Neural cell (in vitro differentiated cells): Measurements from ENCODE around the gene PRELP. TPM values are rescaled to one million over a fixed set of nuclear protein-coding genes. Genes with fewer than 3 reads are reported as not detected.

Experiments
- H2AFZ ChIP-seq: fragments of 200-600, 300-800 bp; sonication (generic), shearing (Covaris generic); 2 replicates; pipeline ENCODE4 v1.6.0; 2014; ENCODE audit warnings: low read depth, mild to moderate bottlenecking, antibody characterized with exemption, low read length, moderate library complexity
- H3F3A ChIP-seq: fragments of 200-600 bp; shearing (Covaris generic); 2 replicates; pipeline ENCODE4 v1.6.1; 2016; ENCODE audit warnings: mild to moderate bottlenecking, moderate library complexity, mixed read lengths, antibody characterized with exemption, low read length; ENCODE audit not compliant: insufficient read depth, poor library complexity, severe bottlenecking
- H3K27ac ChIP-seq: fragments of 200-600, 300-800 bp; sonication (generic), shearing (Covaris generic); 2 replicates; pipeline ENCODE4 v1.5.1; 2014; ENCODE audit warnings: mild to moderate bottlenecking, low read length, moderate library complexity
- H3K27me3 ChIP-seq: fragments of 300-800, 200-600 bp; sonication (generic), shearing (Covaris generic); 2 replicates; pipeline ENCODE4 v1.6.0; 2014; ENCODE audit warnings: mild to moderate bottlenecking, low read depth, low read length, moderate library complexity; ENCODE audit not compliant: insufficient read depth
- H3K36me3 ChIP-seq: fragments of 300-800, 200-600 bp; sonication (generic), shearing (Covaris generic); 2 replicates; pipeline ENCODE4 v1.5.1; 2014; ENCODE audit warnings: mild to moderate bottlenecking, antibody characterized with exemption, low read length, moderate library complexity; ENCODE audit not compliant: insufficient read depth
- H3K4me2 ChIP-seq: fragments of 300-800, 200-600 bp; sonication (generic), shearing (Covaris generic); 2 replicates; pipeline ENCODE4 v1.6.0; 2014; ENCODE audit warnings: mild to moderate bottlenecking, low read length
- H3K4me3 ChIP-seq: fragments of 300-800, 200-600 bp; sonication (generic), shearing (Covaris generic); 2 replicates; pipeline ENCODE4 v1.5.1; 2014; ENCODE audit warnings: mild to moderate bottlenecking, low read length, moderate library complexity
- H3K79me2 ChIP-seq: fragments of 200-600 bp; shearing (Covaris generic); replicated peaks from 2 replicates; pipeline ENCODE4 v1.6.0; 2014; ENCODE audit warnings: mild to moderate bottlenecking, low read length, moderate library complexity; ENCODE audit not compliant: insufficient read depth
- H3K9ac ChIP-seq: fragments of 300-800, 200-600 bp; sonication (generic), shearing (Covaris generic); 2 replicates; pipeline ENCODE4 v1.6.1; 2016; ENCODE audit warnings: mild to moderate bottlenecking, low read length, mixed read lengths
- H3K9me2 ChIP-seq: fragments of 200-600 bp; shearing (Covaris generic); 2 replicates; pipeline ENCODE4 v1.6.1; 2016; ENCODE audit warnings: mild to moderate bottlenecking, low read length, mixed read lengths; ENCODE audit not compliant: insufficient read depth
- H3K9me3 ChIP-seq: fragments of 200-600, 300-800 bp; sonication (generic), shearing (Covaris generic); 2 replicates; pipeline ENCODE4 v1.6.1; 2016; ENCODE audit warnings: mild to moderate bottlenecking, mixed run types, low read length, moderate library complexity, mixed read lengths
- H4K20me1 ChIP-seq: fragments of 200-600 bp; shearing (Covaris generic); 2 replicates; pipeline ENCODE4 v1.6.1; 2016; ENCODE audit warnings: mild to moderate bottlenecking, mixed run types; ENCODE audit not compliant: insufficient read depth
- EP300 ChIP-seq: fragments of 450-650 bp; conservative IDR thresholded peaks from 2 replicates; pipeline ENCODE4 v1.6.1; 2014; ENCODE audit warnings: antibody characterized with exemption, mild to moderate bottlenecking, moderate library complexity; ENCODE audit not compliant: poor library complexity, severe bottlenecking
- EZH2 ChIP-seq: fragments of 200-600, 300-800 bp; shearing (Covaris generic), sonication (generic); IDR thresholded peaks from 2 replicates; pipeline ENCODE4 v1.6.1; 2014; ENCODE audit warnings: antibody characterized with exemption, low read length, borderline replicate concordance, mild to moderate bottlenecking; ENCODE audit not compliant: insufficient read depth, poor library complexity, severe bottlenecking
- MXI1 ChIP-seq: fragments of 450-650 bp; conservative IDR thresholded peaks from 2 replicates; pipeline ENCODE4 v1.6.1; 2014; ENCODE audit warnings: antibody characterized with exemption, mild to moderate bottlenecking; ENCODE audit not compliant: poor library complexity, severe bottlenecking
- POLR2AphosphoS5 ChIP-seq: IDR thresholded peaks from 2 replicates; pipeline ENCODE4 v1.6.1; 2012
- RAD21 ChIP-seq: fragments of 450-650 bp; conservative IDR thresholded peaks from 2 replicates; pipeline ENCODE4 v1.6.1; 2014; ENCODE audit warnings: antibody characterized with exemption, mild to moderate bottlenecking, moderate library complexity
- SMC3 ChIP-seq: fragments of 450-650 bp; conservative IDR thresholded peaks from 2 replicates; pipeline ENCODE4 v1.6.1; 2014; ENCODE audit warnings: antibody characterized with exemption, mild to moderate bottlenecking, moderate library complexity; ENCODE audit not compliant: poor library complexity
- TAF1 ChIP-seq: IDR thresholded peaks from 2 replicates; pipeline ENCODE4 v1.6.1; 2012; ENCODE audit warnings: low read depth
- polyA plus RNA-seq: library from polyadenylated mRNA; depleted of rRNA; stranded (reverse); fragments of >200 nt; gene quantifications from 2 replicates; pipeline ENCODE4 v1.2.3, GENCODE V29; 2014
- TF ChIP-seq, protein P1 (sequence below): IDR thresholded peaks from 2 replicates; pipeline ENCODE4 v1.6.1; 2012; ENCODE audit warnings: borderline replicate concordance
- TF ChIP-seq, protein P2 (sequence below): fragments of 450-650 bp; IDR thresholded peaks from 2 replicates; pipeline ENCODE4 v1.5.1; 2014; ENCODE audit warnings: antibody characterized with exemption, mild to moderate bottlenecking, moderate library complexity; ENCODE audit not compliant: poor library complexity, severe bottlenecking

PRELP gene
- polyA plus RNA-seq, 1 donor from 2014 or later, result not detected

DNA sequence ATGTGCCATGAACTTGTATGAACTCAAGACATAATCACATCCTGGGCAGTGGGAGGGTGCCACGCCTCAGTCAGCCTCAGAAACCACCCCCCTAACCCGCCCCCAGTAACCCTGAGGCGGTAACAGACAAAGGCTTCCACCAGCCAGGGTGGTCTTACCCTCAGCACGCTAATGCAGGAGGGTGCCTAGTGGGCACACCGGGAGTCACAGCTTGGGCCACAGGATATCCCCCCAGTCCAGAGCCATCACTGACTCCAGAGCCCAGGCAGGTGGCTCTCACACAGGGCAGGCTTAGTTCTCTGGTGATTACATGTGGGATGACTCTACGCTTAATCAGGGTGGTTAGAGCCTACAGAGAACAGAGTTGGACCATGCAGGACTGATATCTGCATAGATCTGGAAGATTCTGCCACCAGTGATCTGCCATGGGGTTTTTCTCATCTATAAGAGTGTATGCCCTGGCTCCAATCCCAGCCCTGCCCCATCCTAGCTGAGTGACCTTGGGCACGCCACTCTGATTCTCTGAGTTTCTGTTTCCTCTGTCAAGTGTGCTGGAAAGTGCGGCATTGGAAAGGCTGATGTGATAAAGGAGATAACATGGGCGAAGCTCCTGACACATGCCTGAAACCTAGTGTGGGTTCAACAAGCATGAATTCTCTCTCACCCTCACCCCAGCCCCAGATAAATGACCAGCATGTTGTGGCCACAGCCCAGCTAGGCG, 45.6 kb downstream of the PRELP start:
- H3K79me2 ChIP-seq, result no peaks in the 10 kb centered on the region
- H2AFZ ChIP-seq, result no peak overlapping the region
- no peak overlapping the region for H3K4me2 ChIP-seq
- no peak overlapping the region for H3K27ac ChIP-seq
- no peaks in the 10 kb centered on the region for H3K9me3 ChIP-seq
- no peaks in the 10 kb centered on the region for H3K36me3 ChIP-seq
- no peaks in the 10 kb centered on the region for H3F3A ChIP-seq
- no peaks in the 10 kb centered on the region for H3K27me3 ChIP-seq
- H4K20me1 ChIP-seq, result no peaks in the 10 kb centered on the region
- no peak overlapping the region for H3K9ac ChIP-seq
- H3K4me3 ChIP-seq, result no peak overlapping the region
- no peak for TF ChIP-seq EP300
- no peak for TF ChIP-seq POLR2AphosphoS5
- no peak for TF ChIP-seq SMC3
- TF ChIP-seq, protein P1, sequence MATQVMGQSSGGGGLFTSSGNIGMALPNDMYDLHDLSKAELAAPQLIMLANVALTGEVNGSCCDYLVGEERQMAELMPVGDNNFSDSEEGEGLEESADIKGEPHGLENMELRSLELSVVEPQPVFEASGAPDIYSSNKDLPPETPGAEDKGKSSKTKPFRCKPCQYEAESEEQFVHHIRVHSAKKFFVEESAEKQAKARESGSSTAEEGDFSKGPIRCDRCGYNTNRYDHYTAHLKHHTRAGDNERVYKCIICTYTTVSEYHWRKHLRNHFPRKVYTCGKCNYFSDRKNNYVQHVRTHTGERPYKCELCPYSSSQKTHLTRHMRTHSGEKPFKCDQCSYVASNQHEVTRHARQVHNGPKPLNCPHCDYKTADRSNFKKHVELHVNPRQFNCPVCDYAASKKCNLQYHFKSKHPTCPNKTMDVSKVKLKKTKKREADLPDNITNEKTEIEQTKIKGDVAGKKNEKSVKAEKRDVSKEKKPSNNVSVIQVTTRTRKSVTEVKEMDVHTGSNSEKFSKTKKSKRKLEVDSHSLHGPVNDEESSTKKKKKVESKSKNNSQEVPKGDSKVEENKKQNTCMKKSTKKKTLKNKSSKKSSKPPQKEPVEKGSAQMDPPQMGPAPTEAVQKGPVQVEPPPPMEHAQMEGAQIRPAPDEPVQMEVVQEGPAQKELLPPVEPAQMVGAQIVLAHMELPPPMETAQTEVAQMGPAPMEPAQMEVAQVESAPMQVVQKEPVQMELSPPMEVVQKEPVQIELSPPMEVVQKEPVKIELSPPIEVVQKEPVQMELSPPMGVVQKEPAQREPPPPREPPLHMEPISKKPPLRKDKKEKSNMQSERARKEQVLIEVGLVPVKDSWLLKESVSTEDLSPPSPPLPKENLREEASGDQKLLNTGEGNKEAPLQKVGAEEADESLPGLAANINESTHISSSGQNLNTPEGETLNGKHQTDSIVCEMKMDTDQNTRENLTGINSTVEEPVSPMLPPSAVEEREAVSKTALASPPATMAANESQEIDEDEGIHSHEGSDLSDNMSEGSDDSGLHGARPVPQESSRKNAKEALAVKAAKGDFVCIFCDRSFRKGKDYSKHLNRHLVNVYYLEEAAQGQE, result no peak
- TF ChIP-seq RAD21, result no peak
- no peak for TF ChIP-seq TAF1
- TF ChIP-seq, protein P2, sequence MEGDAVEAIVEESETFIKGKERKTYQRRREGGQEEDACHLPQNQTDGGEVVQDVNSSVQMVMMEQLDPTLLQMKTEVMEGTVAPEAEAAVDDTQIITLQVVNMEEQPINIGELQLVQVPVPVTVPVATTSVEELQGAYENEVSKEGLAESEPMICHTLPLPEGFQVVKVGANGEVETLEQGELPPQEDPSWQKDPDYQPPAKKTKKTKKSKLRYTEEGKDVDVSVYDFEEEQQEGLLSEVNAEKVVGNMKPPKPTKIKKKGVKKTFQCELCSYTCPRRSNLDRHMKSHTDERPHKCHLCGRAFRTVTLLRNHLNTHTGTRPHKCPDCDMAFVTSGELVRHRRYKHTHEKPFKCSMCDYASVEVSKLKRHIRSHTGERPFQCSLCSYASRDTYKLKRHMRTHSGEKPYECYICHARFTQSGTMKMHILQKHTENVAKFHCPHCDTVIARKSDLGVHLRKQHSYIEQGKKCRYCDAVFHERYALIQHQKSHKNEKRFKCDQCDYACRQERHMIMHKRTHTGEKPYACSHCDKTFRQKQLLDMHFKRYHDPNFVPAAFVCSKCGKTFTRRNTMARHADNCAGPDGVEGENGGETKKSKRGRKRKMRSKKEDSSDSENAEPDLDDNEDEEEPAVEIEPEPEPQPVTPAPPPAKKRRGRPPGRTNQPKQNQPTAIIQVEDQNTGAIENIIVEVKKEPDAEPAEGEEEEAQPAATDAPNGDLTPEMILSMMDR, result no peak
- no peak for TF ChIP-seq EZH2
- no peak for TF ChIP-seq MXI1
- no peaks in the 10 kb centered on the region for H3K9me2 ChIP-seq

DNA sequence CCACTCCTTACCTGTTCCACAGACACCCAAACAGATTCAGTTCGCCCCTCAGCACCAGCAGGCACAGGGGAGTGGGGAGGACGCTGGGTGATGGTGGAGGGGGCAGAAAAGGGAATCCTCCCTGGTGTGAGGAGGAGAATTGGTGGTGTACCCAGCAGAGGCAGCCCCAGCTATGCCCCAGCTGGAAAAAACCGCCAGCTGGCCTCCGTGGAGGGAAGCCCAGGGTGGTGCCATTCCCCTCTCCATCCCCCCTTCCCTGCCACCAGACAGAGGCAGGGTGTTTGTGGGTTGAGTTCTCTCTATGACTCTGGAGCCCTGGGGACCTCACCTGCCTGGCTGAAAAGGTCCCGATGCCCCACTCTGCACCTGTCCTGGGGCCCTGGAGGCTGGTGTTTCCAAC, 46.2 kb downstream of the PRELP start:
- TF ChIP-seq SMC3 (no peak), EZH2 (no peak), EP300 (no peak), TAF1 (no peak), RAD21 (no peak), MXI1 (no peak), POLR2AphosphoS5 (no peak)
- TF ChIP-seq, protein P2, result no peak
- TF ChIP-seq, protein P1, result no peak
- H2AFZ ChIP-seq, result no peak overlapping the region
- H3K9ac ChIP-seq, result peak overlapping the region; percentile 16
- no peaks in the 10 kb centered on the region for H3K36me3 ChIP-seq
- peak overlapping the region; percentile 0 for H3K27ac ChIP-seq
- H4K20me1 ChIP-seq, result no peaks in the 10 kb centered on the region
- H3F3A ChIP-seq, result no peaks in the 10 kb centered on the region
- H3K27me3 ChIP-seq, result no peaks in the 10 kb centered on the region
- no peak overlapping the region for H3K4me2 ChIP-seq
- peak overlapping the region; percentile 17 for H3K4me3 ChIP-seq
- H3K9me3 ChIP-seq, result no peaks in the 10 kb centered on the region
- no peaks in the 10 kb centered on the region for H3K79me2 ChIP-seq
- H3K9me2 ChIP-seq, result no peaks in the 10 kb centered on the region
